A673 (cell line): Measurements from ENCODE around the gene SEMA4D.

Experiments used
- EZH2 ChIP-seq: fragments of 200-600 bp; sonication (generic); IDR thresholded peaks from 2 replicates; pipeline ENCODE4 v1.6.1; 2017; ENCODE audit warnings: borderline replicate concordance, low read depth, mild to moderate bottlenecking, mixed read lengths, antibody characterized with exemption, low read length; ENCODE audit not compliant: poor library complexity, severe bottlenecking
- TF ChIP-seq, protein P1 (sequence below): fragments of 300-800, 200-600 bp; sonication (generic); conservative IDR thresholded peaks from 2 replicates; pipeline ENCODE4 v1.5.1; 2017; ENCODE audit warnings: low read depth, mild to moderate bottlenecking, antibody characterized with exemption, low read length, moderate library complexity, mixed read lengths

DNA sequence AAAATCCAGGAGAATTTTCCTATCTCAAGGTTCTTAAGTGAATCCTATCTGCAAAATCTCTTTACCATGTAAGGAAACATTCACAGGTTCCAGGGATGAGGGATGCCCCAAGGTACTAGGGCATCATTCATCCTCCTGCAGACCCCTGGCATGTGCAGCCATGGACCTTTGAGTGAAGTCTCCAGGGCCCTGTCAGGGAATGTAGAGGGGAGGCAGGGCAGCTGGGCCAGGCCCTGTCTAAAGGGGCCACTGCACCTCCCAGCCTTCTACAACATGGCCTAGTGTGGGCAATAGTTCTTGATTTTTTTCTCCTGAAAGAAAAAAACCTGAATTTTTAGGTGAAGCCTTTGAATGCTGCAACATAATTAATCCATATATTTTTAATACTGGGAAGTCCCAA lies 63.3 kb downstream of the SEMA4D start:
- TF ChIP-seq, protein P1, sequence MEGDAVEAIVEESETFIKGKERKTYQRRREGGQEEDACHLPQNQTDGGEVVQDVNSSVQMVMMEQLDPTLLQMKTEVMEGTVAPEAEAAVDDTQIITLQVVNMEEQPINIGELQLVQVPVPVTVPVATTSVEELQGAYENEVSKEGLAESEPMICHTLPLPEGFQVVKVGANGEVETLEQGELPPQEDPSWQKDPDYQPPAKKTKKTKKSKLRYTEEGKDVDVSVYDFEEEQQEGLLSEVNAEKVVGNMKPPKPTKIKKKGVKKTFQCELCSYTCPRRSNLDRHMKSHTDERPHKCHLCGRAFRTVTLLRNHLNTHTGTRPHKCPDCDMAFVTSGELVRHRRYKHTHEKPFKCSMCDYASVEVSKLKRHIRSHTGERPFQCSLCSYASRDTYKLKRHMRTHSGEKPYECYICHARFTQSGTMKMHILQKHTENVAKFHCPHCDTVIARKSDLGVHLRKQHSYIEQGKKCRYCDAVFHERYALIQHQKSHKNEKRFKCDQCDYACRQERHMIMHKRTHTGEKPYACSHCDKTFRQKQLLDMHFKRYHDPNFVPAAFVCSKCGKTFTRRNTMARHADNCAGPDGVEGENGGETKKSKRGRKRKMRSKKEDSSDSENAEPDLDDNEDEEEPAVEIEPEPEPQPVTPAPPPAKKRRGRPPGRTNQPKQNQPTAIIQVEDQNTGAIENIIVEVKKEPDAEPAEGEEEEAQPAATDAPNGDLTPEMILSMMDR, result no peak
- no peak for TF ChIP-seq EZH2
